Measurements from ENCODE around the gene KRT75. TPM values are rescaled to one million over a fixed set of nuclear protein-coding genes. Genes with fewer than 3 reads are reported as not detected.
"Not testable (repeated sequence)": the region's sequence is repeated elsewhere in the genome, so short reads cannot be mapped to it uniquely, and the experiment has no call there.

KRT75 gene
- total and polyA plus RNA-seq, 4 donors = 0.06 to 0.12 TPM; not detected in 2

GRCh38 chr12:52454411-52455201, 20.4 kb upstream of the KRT75 start:
- 29% methylated on average over 1 of the region's 3 CpGs for WGBS (ENCODE audit: insufficient coverage)
- H3K27me3 ChIP-seq (ENCODE audit: control insufficient read depth, insufficient read depth, low read length) = no peaks in the 10 kb centered on the region
- no peak overlapping the region for H3K4me3 ChIP-seq (ENCODE audit: low read depth, low read length)
- no peak for DNase-seq (ENCODE audit: low read depth in 4 of 6, low spot score in 6 of 6)
- no peaks in the 10 kb centered on the region for H3K9me3 ChIP-seq (ENCODE audit: control insufficient read depth, insufficient read depth, low read length)
- H3K36me3 ChIP-seq (ENCODE audit: control insufficient read depth, insufficient read depth, low read length) = no peaks in the 10 kb centered on the region
- H3K4me1 ChIP-seq (ENCODE audit: control insufficient read depth, insufficient read depth, low read length) = no peaks in the 10 kb centered on the region
- no peak overlapping the region for H3K27ac ChIP-seq (ENCODE audit: low read depth, low read length)

GRCh38 chr12:52452101-52452500, 17.9 kb upstream of the KRT75 start, which contains the start of gene KRT6B:
KRT6B (minus strand) TSS chr12:52452146; CDS start chr12:52452078, 68 bp downstream.
- Histone ChIP-seq H3K27ac (ENCODE audit: low read depth, low read length) (no peak within 1 kb of the TSS), H3K4me3 (ENCODE audit: low read depth, low read length) (no peak within 1 kb of the TSS), H3K27me3 (ENCODE audit: control insufficient read depth, insufficient read depth, low read length) (no peaks in the 10 kb centered on the region), H3K4me1 (ENCODE audit: control insufficient read depth, insufficient read depth, low read length) (no peaks in the 10 kb centered on the region), H3K9me3 (ENCODE audit: control insufficient read depth, insufficient read depth, low read length) (no peaks in the 10 kb centered on the region), H3K36me3 (ENCODE audit: control insufficient read depth, insufficient read depth, low read length) (no peaks in the 10 kb centered on the region)
- 86% methylated on average over 4 of the region's 6 CpGs for WGBS (ENCODE audit: insufficient coverage)
- DNase-seq (ENCODE audit: low read depth in 4 of 6, low spot score in 6 of 6) = no peak

- no peaks in the 10 kb centered on the region for H3K9me3 ChIP-seq (ENCODE audit: control insufficient read depth, insufficient read depth, low read length)
- no peaks in the 10 kb centered on the region for H3K36me3 ChIP-seq (ENCODE audit: control insufficient read depth, insufficient read depth, low read length)
- no peak overlapping the region for H3K27ac ChIP-seq (ENCODE audit: low read depth, low read length)
- DNase-seq (ENCODE audit: low read depth in 4 of 6, low spot score in 6 of 6) = no peak
- H3K27me3 ChIP-seq (ENCODE audit: control insufficient read depth, insufficient read depth, low read length) = no peaks in the 10 kb centered on the region
- H3K4me3 ChIP-seq (ENCODE audit: low read depth, low read length) = no peak overlapping the region
- 73% methylated on average over 3 of the region's 3 CpGs for WGBS (ENCODE audit: insufficient coverage)
- H3K4me1 ChIP-seq (ENCODE audit: control insufficient read depth, insufficient read depth, low read length) = no peaks in the 10 kb centered on the region
These were observed 14.1 kb upstream of the KRT75 start for GRCh38 chr12:52448228-52448627.

GRCh38 chr12:52447196-52447595, 13.0 kb upstream of the KRT75 start:
- H3K27ac ChIP-seq (ENCODE audit: low read depth, low read length); H3K4me1 ChIP-seq (ENCODE audit: control insufficient read depth, insufficient read depth, low read length); H3K27me3 ChIP-seq (ENCODE audit: control insufficient read depth, insufficient read depth, low read length); H3K9me3 ChIP-seq (ENCODE audit: control insufficient read depth, insufficient read depth, low read length); H3K4me3 ChIP-seq (ENCODE audit: low read depth, low read length); H3K36me3 ChIP-seq (ENCODE audit: control insufficient read depth, insufficient read depth, low read length); DNase-seq (ENCODE audit: low read depth in 4 of 6, low spot score in 6 of 6): not testable (repeated sequence)
- WGBS (ENCODE audit: insufficient coverage) = 85% methylated on average over 4 of the region's 11 CpGs

GRCh38 chr12:52446367-52447045, 12.3 kb upstream of the KRT75 start:
- WGBS (ENCODE audit: insufficient coverage) = 87% methylated on average over 4 of the region's 6 CpGs
- H3K27ac ChIP-seq (ENCODE audit: low read depth, low read length) = no peak overlapping the region
- no peaks in the 10 kb centered on the region for H3K36me3 ChIP-seq (ENCODE audit: control insufficient read depth, insufficient read depth, low read length)
- H3K27me3 ChIP-seq (ENCODE audit: control insufficient read depth, insufficient read depth, low read length) = no peaks in the 10 kb centered on the region
- no peak for DNase-seq (ENCODE audit: low read depth in 4 of 6, low spot score in 6 of 6)
- no peaks in the 10 kb centered on the region for H3K9me3 ChIP-seq (ENCODE audit: control insufficient read depth, insufficient read depth, low read length)
- no peaks in the 10 kb centered on the region for H3K4me1 ChIP-seq (ENCODE audit: control insufficient read depth, insufficient read depth, low read length)
- H3K4me3 ChIP-seq (ENCODE audit: low read depth, low read length) = no peak overlapping the region

GRCh38 chr12:52445876-52446275, 11.7 kb upstream of the KRT75 start:
- H3K9me3 ChIP-seq (ENCODE audit: control insufficient read depth, insufficient read depth, low read length) = no peaks in the 10 kb centered on the region
- no peaks in the 10 kb centered on the region for H3K36me3 ChIP-seq (ENCODE audit: control insufficient read depth, insufficient read depth, low read length)
- H3K4me1 ChIP-seq (ENCODE audit: control insufficient read depth, insufficient read depth, low read length) = no peaks in the 10 kb centered on the region
- DNase-seq (ENCODE audit: low read depth in 4 of 6, low spot score in 6 of 6) = no peak
- no peak overlapping the region for H3K4me3 ChIP-seq (ENCODE audit: low read depth, low read length)
- H3K27me3 ChIP-seq (ENCODE audit: control insufficient read depth, insufficient read depth, low read length) = no peaks in the 10 kb centered on the region
- WGBS (ENCODE audit: insufficient coverage) = 86% methylated on average over 2 of the region's 3 CpGs
- no peak overlapping the region for H3K27ac ChIP-seq (ENCODE audit: low read depth, low read length)

- Histone ChIP-seq H3K4me3 (ENCODE audit: low read depth, low read length) (no peak overlapping the region), H3K27ac (ENCODE audit: low read depth, low read length) (no peak overlapping the region), H3K27me3 (ENCODE audit: control insufficient read depth, insufficient read depth, low read length) (no peaks in the 10 kb centered on the region), H3K4me1 (ENCODE audit: control insufficient read depth, insufficient read depth, low read length) (no peaks in the 10 kb centered on the region), H3K9me3 (ENCODE audit: control insufficient read depth, insufficient read depth, low read length) (no peaks in the 10 kb centered on the region), H3K36me3 (ENCODE audit: control insufficient read depth, insufficient read depth, low read length) (no peaks in the 10 kb centered on the region)
- 100% methylated on average over 2 of the region's 10 CpGs for WGBS (ENCODE audit: insufficient coverage)
- DNase-seq (ENCODE audit: low read depth in 4 of 6, low spot score in 6 of 6) = no peak
These were observed 10.8 kb upstream of the KRT75 start for GRCh38 chr12:52444647-52445595.

- Histone ChIP-seq H3K27ac (ENCODE audit: low read depth, low read length) (no peak overlapping the region), H3K36me3 (ENCODE audit: control insufficient read depth, insufficient read depth, low read length) (no peaks in the 10 kb centered on the region), H3K4me3 (ENCODE audit: low read depth, low read length) (no peak overlapping the region), H3K9me3 (ENCODE audit: control insufficient read depth, insufficient read depth, low read length) (no peaks in the 10 kb centered on the region), H3K4me1 (ENCODE audit: control insufficient read depth, insufficient read depth, low read length) (no peaks in the 10 kb centered on the region), H3K27me3 (ENCODE audit: control insufficient read depth, insufficient read depth, low read length) (no peaks in the 10 kb centered on the region)
- WGBS (ENCODE audit: insufficient coverage) = 100% methylated on average over 2 of the region's 3 CpGs
- no peak for DNase-seq (ENCODE audit: low read depth in 4 of 6, low spot score in 6 of 6)
These were observed 9.8 kb upstream of the KRT75 start for GRCh38 chr12:52443966-52444365.

GRCh38 chr12:52442600-52443061, 8.5 kb upstream of the KRT75 start:
- H3K4me3 ChIP-seq (ENCODE audit: low read depth, low read length) = no peak overlapping the region
- no peaks in the 10 kb centered on the region for H3K4me1 ChIP-seq (ENCODE audit: control insufficient read depth, insufficient read depth, low read length)
- H3K27ac ChIP-seq (ENCODE audit: low read depth, low read length) = no peak overlapping the region
- H3K27me3 ChIP-seq (ENCODE audit: control insufficient read depth, insufficient read depth, low read length) = no peaks in the 10 kb centered on the region
- DNase-seq (ENCODE audit: low read depth in 4 of 6, low spot score in 6 of 6) = no peak
- WGBS (ENCODE audit: insufficient coverage) = 44% methylated on average over 5 of the region's 6 CpGs
- no peaks in the 10 kb centered on the region for H3K9me3 ChIP-seq (ENCODE audit: control insufficient read depth, insufficient read depth, low read length)
- H3K36me3 ChIP-seq (ENCODE audit: control insufficient read depth, insufficient read depth, low read length) = no peaks in the 10 kb centered on the region
